HepG2 (cell line): ENCODE data around the gene L3MBTL1. TPM values are rescaled to one million over a fixed set of nuclear protein-coding genes. Genes with fewer than 3 reads are reported as not detected.

Source experiments
- ATAC-seq: fragments of 200-7000 bp; cut with Tn5 transposase; 3 replicates; pipeline ENCODE4 v1.9.1; 2020; ENCODE audit warnings: mild to moderate bottlenecking, moderate library complexity
- BruUV-seq: library from RNA; stranded (reverse); fragments of 400-500 nt; replicated peaks from 2 replicates; lab custom pipeline; 2021; lab: Mats Ljungman, UMichigan
- CTCF ChIA-PET: fragments of 300-600 bp; formaldehyde crosslinking; extraction: SDS; loops from one replicate; lab custom pipeline; 2021; ENCODE audit warnings: low total read pairs, inconsistent platforms, low intra/inter-chr PET ratio; lab: Yijun Ruan, JAX
- POLR2A ChIA-PET: fragments of 350-600 bp; sonication (Branson Sonifier 250); formaldehyde crosslinking; loops from one replicate; lab custom pipeline; 2020; ENCODE audit warnings: antibody characterized with exemption, inconsistent platforms; lab: Yijun Ruan, JAX
- DNase-seq: peaks from one replicate; pipeline ENCODE4 v3.0.0-alpha.2; 2015; ENCODE audit warnings: low spot score
- FAIRE-seq: peaks from 3 replicates; lab custom pipeline; 2011; peaks lifted over from hg19 to GRCh38; lab: Jason Lieb, UNC
- H2AFZ ChIP-seq: one replicate; pipeline ENCODE4 v1.6.1; 2011; ENCODE audit warnings: low read length, inconsistent platforms
- H3K27ac ChIP-seq: fragments of 300-600 bp; 3 replicates; pipeline ENCODE4 v1.8.0; 2011; ENCODE audit warnings: mixed run types, mild to moderate bottlenecking, mixed read lengths, low read length, inconsistent platforms; ENCODE audit not compliant: insufficient read depth; ENCODE audit errors: extremely low read length
- H3K27me3 ChIP-seq, 2 experiments: fragments of 200-600 bp in 1 of 2; 2 replicates in 1 of 2; 3 replicates in 1 of 2; pipeline versions ENCODE4 v1.6.0 to v1.8.0; 2011; ENCODE audit warnings: low read length in 2 of 2, mild to moderate bottlenecking in 2 of 2, moderate library complexity in 2 of 2, inconsistent platforms in 1 of 2; ENCODE audit not compliant: insufficient read depth in 2 of 2, control insufficient read depth in 1 of 2
- H3K36me3 ChIP-seq, 2 experiments: fragments of 200-600 bp in 1 of 2; replicated peaks in 1 of 2; 2 replicates in 1 of 2; 3 replicates in 1 of 2; pipeline versions ENCODE4 v1.5.1 to v1.8.0; 2011; ENCODE audit warnings: low read length in 2 of 2, inconsistent platforms in 1 of 2; ENCODE audit not compliant: insufficient read depth in 2 of 2, control insufficient read depth in 1 of 2
- H3K4me1 ChIP-seq: 2 replicates; pipeline ENCODE4 v1.5.1; 2012; ENCODE audit warnings: low read length, inconsistent platforms; ENCODE audit not compliant: insufficient read depth
- H3K4me2 ChIP-seq: 2 replicates; pipeline ENCODE4 v1.6.0; 2011; ENCODE audit warnings: low read depth, low read length, inconsistent platforms
- H3K4me3 ChIP-seq, 3 experiments: fragments of 200-600 bp in 1 of 3; sonication (generic), shearing (Covaris generic) in 1 of 3; replicated peaks in 1 of 3; 2 replicates each; pipeline ENCODE4 v1.5.1; 2011 to 2016; ENCODE audit warnings: low read length in 3 of 3, inconsistent platforms in 2 of 3, low read depth in 2 of 3, mild to moderate bottlenecking in 2 of 3, control low read depth in 1 of 3, mixed read lengths in 1 of 3; ENCODE audit not compliant: insufficient read depth in 1 of 3
- H3K79me2 ChIP-seq: one replicate; pipeline ENCODE4 v1.6.1; 2011; ENCODE audit warnings: low read length, inconsistent platforms; ENCODE audit not compliant: insufficient read depth
- H3K9ac ChIP-seq: 2 replicates; pipeline ENCODE4 v1.6.0; 2011; ENCODE audit warnings: mild to moderate bottlenecking, low read depth, low read length, inconsistent platforms; ENCODE audit not compliant: insufficient read depth
- H3K9me3 ChIP-seq: 2 replicates; pipeline ENCODE4 v1.5.1; 2012; ENCODE audit warnings: mild to moderate bottlenecking, low read length
- H4K20me1 ChIP-seq: 2 replicates; pipeline ENCODE4 v1.6.0; 2011; ENCODE audit warnings: inconsistent platforms, mild to moderate bottlenecking, low read length, moderate library complexity; ENCODE audit not compliant: insufficient read depth
- KLF12 ChIP-seq: sonication (generic); formaldehyde crosslinking; IDR thresholded peaks from 2 replicates; pipeline ENCODE4 v1.4.0; 2020; ENCODE audit warnings: missing genetic modification reagents, borderline replicate concordance
- ZNF451 ChIP-seq: sonication (generic); formaldehyde crosslinking; IDR thresholded peaks from 2 replicates; pipeline ENCODE4 v1.5.0; 2020; ENCODE audit warnings: mild to moderate bottlenecking, missing genetic modification reagents
- ZNF607 ChIP-seq: sonication (generic); formaldehyde crosslinking; IDR thresholded peaks from 2 replicates; pipeline ENCODE4 v1.5.1; 2020; ENCODE audit warnings: missing genetic modification reagents, mild to moderate bottlenecking, borderline replicate concordance
- WGBS: methylation state at CpG from one replicate; pipeline ENCODE4 v1.1.6; 2017; ENCODE audit warnings: low lambda C conversion rate; 5-methylcytosine and 5-hydroxymethylcytosine counted together
- in situ Hi-C: cut with HindIII; loops from 2 replicates; pipeline ENCODE4 v1.10.0; 2017; ENCODE audit warnings: low pct_unique_long_range_greater_than_20kb; ENCODE audit not compliant: extremely low pct_ligation_motif_present
- intact Hi-C: fragments of 100-400 bp; cut with micrococcal nuclease; formaldehyde crosslinking; loops from one replicate; pipeline ENCODE4 v1.10.0; 2022; ENCODE audit not compliant: unreplicated experiment
- polyA plus RNA-seq, 8 experiments: library from polyadenylated mRNA; depleted of rRNA in 3 of 8; stranded (reverse) in 7 of 8; unstranded in 1 of 8; fragments of >200 nt; fragmentation: Illumina TruSeq in 4 of 8; extraction: Trizol in 4 of 8; gene quantifications; 2 replicates each; pipeline versions ENCODE4 v1.2.1 to v1.2.3, GENCODE V29; 2011 to 2016; ENCODE audit warnings: low read depth in 4 of 8, missing spikeins in 1 of 8, mixed read lengths in 1 of 8; ENCODE audit not compliant: insufficient read depth in 1 of 8
- total RNA-seq, 5 experiments: library from RNA; depleted of rRNA; stranded (reverse); fragments of >200 nt; fragmentation: Illumina TruSeq; extraction: Trizol; gene quantifications; 2 replicates each; pipeline ENCODE4 v1.2.3, GENCODE V29; 2016; ENCODE audit warnings: low read depth in 1 of 5
- TF ChIP-seq, protein P1 (sequence below): sonication (generic); formaldehyde crosslinking; IDR thresholded peaks from 2 replicates; pipeline ENCODE4 v1.4.0; 2020; ENCODE audit warnings: missing genetic modification reagents
- TF ChIP-seq, protein P2 (sequence below): sonication (generic); formaldehyde crosslinking; IDR thresholded peaks from 2 replicates; pipeline ENCODE4 v1.4.0; 2020; ENCODE audit warnings: missing genetic modification reagents, mild to moderate bottlenecking, borderline replicate concordance

Gene L3MBTL1
- total and polyA plus RNA-seq, 2 of the 13 experiments (the other 11 are each of a cell fraction or from before 2014, with no cell fraction given): 9.0 to 17.8 TPM

DNA sequence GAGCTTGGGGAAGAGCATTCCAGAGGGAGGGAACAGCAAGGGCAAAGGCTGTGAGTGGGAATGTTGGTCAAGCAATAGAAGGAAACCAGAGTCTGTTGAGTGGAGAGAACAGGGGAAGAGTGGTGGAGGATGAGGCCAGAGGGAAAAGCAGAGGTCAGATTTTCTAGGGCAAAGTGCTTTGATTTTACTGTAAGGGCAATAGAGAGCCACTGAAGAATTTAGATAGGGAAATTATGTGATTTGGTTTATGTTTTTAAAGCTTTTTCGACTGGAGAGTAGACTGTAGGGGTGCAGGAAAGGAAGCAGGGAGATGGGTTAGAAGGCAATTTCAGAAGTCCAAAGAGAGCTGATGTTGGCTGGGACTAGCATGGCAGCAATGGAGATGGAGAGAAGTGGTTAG is 4.4 kb downstream of the L3MBTL1 start:
- in situ Hi-C loops: no loop called here
- no peak for ATAC-seq
- Histone ChIP-seq H3K79me2 (peaks cover 3% of the 10 kb centered on the region), H3K9me3 (no peaks in the 10 kb centered on the region), H3K27me3 (peaks cover under 1 to 4% of the 10 kb centered on the region in 2 experiments; a peak in 3 of 5 replicates), H3K36me3 (no peaks in the 10 kb centered on the region), H3K27ac (no peak overlapping the region), H3K9ac (no peak overlapping the region), H4K20me1 (no peaks in the 10 kb centered on the region), H2AFZ (no peak overlapping the region), H3K4me2 (no peak overlapping the region), H3K4me1 (peaks cover 42% of the 10 kb centered on the region), H3K4me3 (no peak overlapping the region)
- TF ChIP-seq, protein P1, sequence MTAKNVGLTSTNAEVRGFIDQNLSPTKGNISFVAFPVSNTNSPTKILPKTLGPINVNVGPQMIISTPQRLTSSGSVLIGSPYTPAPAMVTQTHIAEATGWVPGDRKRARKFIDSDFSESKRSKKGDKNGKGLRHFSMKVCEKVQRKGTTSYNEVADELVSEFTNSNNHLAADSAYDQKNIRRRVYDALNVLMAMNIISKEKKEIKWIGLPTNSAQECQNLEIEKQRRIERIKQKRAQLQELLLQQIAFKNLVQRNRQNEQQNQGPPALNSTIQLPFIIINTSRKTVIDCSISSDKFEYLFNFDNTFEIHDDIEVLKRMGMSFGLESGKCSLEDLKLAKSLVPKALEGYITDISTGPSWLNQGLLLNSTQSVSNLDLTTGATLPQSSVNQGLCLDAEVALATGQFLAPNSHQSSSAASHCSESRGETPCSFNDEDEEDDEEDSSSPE (CRISPR knock-in tag): no peak
- TF ChIP-seq KLF12 (CRISPR knock-in tag) (no peak), ZNF607 (CRISPR knock-in tag) (no peak), ZNF451 (CRISPR knock-in tag) (no peak)
- TF ChIP-seq, protein P2, sequence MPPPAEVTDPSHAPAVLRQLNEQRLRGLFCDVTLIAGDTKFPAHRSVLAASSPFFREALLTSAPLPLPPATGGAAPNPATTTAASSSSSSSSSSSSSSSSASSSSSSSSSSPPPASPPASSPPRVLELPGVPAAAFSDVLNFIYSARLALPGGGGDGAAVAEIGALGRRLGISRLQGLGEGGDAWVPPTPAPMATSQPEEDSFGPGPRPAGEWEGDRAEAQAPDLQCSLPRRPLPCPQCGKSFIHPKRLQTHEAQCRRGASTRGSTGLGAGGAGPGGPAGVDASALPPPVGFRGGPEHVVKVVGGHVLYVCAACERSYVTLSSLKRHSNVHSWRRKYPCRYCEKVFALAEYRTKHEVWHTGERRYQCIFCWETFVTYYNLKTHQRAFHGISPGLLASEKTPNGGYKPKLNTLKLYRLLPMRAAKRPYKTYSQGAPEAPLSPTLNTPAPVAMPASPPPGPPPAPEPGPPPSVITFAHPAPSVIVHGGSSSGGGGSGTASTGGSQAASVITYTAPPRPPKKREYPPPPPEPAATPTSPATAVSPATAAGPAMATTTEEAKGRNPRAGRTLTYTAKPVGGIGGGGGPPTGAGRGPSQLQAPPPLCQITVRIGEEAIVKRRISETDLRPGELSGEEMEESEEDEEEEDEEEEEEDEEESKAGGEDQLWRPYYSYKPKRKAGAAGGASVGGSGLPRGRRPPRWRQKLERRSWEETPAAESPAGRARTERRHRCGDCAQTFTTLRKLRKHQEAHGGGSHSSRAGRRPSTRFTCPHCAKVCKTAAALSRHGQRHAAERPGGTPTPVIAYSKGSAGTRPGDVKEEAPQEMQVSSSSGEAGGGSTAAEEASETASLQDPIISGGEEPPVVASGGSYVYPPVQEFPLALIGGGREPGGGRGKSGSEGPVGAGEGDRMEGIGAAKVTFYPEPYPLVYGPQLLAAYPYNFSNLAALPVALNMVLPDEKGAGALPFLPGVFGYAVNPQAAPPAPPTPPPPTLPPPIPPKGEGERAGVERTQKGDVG: no peak
- no peak for FAIRE-seq
- 26% methylated on average over 1 of the region's 1 CpG for WGBS
- DNase-seq: no peak
- BruUV-seq: no TSS peak
- intact Hi-C loops: no loop called here
- POLR2A ChIA-PET: no interaction called here
- CTCF ChIA-PET: no interaction called here
